ENCODE measurements around the gene RUNX1.

DNA sequence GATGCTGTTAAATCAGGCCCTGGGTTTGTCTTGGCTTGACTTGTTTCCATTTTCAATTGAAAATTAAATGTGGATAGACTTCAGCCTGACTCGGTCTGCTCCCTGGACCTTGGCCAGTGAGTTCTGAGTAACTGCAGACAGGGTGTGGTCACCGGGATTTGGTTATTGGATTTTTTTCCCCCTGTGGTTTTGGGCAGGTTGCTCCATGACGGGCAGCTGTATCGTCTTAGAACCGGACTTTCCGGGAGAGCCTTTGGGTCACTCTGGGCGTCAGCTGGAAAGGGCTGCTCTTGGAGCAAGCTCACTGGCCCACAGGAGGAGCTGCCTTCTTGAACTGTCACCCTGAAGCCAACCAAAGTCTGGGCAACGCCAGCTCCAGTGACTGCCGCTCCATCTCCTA is 305.3 kb downstream of the RUNX1 start:
- no peak for TF ChIP-seq MAX (IDR thresholded peaks at IDR 0.05; ENCODE audit: low read depth, low read length)
- TF ChIP-seq CTCF (IDR thresholded peaks at IDR 0.05; ENCODE audit: low read depth, low read length) = no peak
- TF ChIP-seq POLR2A (IDR thresholded peaks at IDR 0.05; ENCODE audit: extremely low read depth, insufficient read length) = no peak
